Gastroesophageal sphincter (tissue), 3 donors: Measurements from ENCODE around the gene ANO7.

Experiments
- POLR2A ChIP-seq, 2 donors: fragments of 450-650 bp; IDR thresholded peaks; one replicate each; pipeline ENCODE4 v1.6.1; 2017; ENCODE audit warnings: antibody characterized with exemption in 2 of 2, mild to moderate bottlenecking in 2 of 2, moderate library complexity in 1 of 2
- TF ChIP-seq, protein P1 (sequence below), 4 experiments: fragments of 200-600 bp in 2 of 4; fragments of 450-650 bp in 2 of 4; sonication (generic) in 1 of 4; IDR thresholded peaks; one replicate each; pipeline ENCODE4 v1.5.1; 2017 to 2019; ENCODE audit warnings: antibody characterized with exemption in 4 of 4, mild to moderate bottlenecking in 2 of 4, moderate library complexity in 2 of 4

DNA sequence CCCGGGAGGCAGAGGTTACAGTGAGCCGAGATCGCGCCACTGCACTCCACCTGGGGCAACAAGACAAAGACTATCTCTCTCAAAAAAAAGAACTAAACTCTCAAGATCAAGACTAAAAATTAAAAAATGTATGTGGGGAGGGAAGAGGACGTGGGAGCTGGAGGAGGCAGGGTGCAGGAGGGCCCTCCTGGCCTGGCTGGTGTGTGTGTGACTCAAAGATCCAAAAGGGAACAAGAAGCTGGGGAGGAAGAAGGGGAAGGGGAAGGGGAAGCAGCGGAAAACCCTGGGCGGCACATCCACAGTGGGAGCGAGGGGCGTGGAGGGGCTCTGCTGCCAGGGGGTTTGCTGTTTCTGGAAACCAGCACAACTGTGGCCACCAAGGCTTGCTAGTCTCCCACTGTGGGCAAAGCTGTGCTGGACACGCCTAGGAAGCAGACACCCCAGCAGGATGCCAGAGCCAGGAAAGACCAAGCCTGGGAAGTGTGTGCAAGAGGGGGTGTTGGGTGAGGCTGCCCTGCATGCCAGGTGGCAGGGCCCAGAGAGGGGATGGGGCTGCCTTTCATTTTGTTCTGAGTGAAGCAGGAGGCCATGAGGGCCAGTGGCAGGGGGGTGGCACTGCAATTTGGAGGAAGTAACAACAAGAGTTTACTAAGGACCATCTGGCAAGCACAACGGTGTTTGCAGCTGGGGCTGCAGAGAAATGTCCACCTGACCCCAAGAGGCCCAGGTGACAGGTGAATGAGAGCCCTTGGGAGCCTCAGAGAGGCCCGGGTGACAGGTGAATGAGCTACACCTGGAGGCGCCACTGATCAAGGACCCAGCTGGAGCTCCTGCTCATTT, 44.5 kb downstream of the ANO7 start:
- TF ChIP-seq, protein P1, sequence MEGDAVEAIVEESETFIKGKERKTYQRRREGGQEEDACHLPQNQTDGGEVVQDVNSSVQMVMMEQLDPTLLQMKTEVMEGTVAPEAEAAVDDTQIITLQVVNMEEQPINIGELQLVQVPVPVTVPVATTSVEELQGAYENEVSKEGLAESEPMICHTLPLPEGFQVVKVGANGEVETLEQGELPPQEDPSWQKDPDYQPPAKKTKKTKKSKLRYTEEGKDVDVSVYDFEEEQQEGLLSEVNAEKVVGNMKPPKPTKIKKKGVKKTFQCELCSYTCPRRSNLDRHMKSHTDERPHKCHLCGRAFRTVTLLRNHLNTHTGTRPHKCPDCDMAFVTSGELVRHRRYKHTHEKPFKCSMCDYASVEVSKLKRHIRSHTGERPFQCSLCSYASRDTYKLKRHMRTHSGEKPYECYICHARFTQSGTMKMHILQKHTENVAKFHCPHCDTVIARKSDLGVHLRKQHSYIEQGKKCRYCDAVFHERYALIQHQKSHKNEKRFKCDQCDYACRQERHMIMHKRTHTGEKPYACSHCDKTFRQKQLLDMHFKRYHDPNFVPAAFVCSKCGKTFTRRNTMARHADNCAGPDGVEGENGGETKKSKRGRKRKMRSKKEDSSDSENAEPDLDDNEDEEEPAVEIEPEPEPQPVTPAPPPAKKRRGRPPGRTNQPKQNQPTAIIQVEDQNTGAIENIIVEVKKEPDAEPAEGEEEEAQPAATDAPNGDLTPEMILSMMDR (IDR thresholded peaks at IDR 0.05): no peak
- no peak for TF ChIP-seq POLR2A (IDR thresholded peaks at IDR 0.05)
